SU-DHL-6 (cell line): ENCODE results near the gene AP1B1.
A peak's percentile ranks its signal among the peaks of the same experiment; 100 is the strongest.

Experiments used
- H2AFZ ChIP-seq: fragments of 200-600 bp; sonication (generic); 2 replicates; pipeline ENCODE4 v1.6.1; 2014; ENCODE audit warnings: low read depth, mild to moderate bottlenecking, moderate library complexity, mixed read lengths, antibody characterized with exemption, low read length; ENCODE audit not compliant: severe bottlenecking
- H3F3A ChIP-seq: fragments of 200-600 bp; shearing (Covaris generic); 2 replicates; pipeline ENCODE4 v1.6.0; 2016; ENCODE audit warnings: antibody characterized with exemption, mild to moderate bottlenecking; ENCODE audit not compliant: insufficient read depth
- H3K27ac ChIP-seq: fragments of 200-600 bp; sonication (generic); 2 replicates; pipeline ENCODE4 v1.5.1; 2016; ENCODE audit warnings: low read depth, mild to moderate bottlenecking, low read length, moderate library complexity, mixed read lengths
- H3K27me3 ChIP-seq: fragments of 200-600 bp; sonication (generic), shearing (Covaris generic); 2 replicates; pipeline ENCODE4 v1.6.0; 2014; ENCODE audit warnings: mild to moderate bottlenecking, low read length
- H3K36me3 ChIP-seq: fragments of 200-600 bp; sonication (generic); 2 replicates; pipeline ENCODE4 v1.6.1; 2014; ENCODE audit warnings: mild to moderate bottlenecking, low read length, mixed read lengths
- H3K4me2 ChIP-seq: fragments of 300-600, 200-600 bp; shearing (Covaris generic), sonication (generic); 2 replicates; pipeline ENCODE4 v1.6.0; 2014; ENCODE audit warnings: low read length, low read depth, mild to moderate bottlenecking; ENCODE audit not compliant: poor library complexity, severe bottlenecking
- H3K4me3 ChIP-seq: fragments of 200-600 bp; sonication (generic); 2 replicates; pipeline ENCODE4 v1.5.1; 2014; ENCODE audit warnings: antibody characterized with exemption, low read length, mild to moderate bottlenecking, mixed read lengths; ENCODE audit not compliant: insufficient read depth, poor library complexity, severe bottlenecking
- H3K79me2 ChIP-seq: fragments of 200-600 bp; sonication (generic); 2 replicates; pipeline ENCODE4 v1.6.1; 2014; ENCODE audit warnings: mild to moderate bottlenecking, low read length, moderate library complexity; ENCODE audit not compliant: insufficient read depth
- H3K9ac ChIP-seq: fragments of 200-600 bp; sonication (generic); 2 replicates; pipeline ENCODE4 v1.7.0; 2014; ENCODE audit warnings: mild to moderate bottlenecking, low read length
- H3K9me2 ChIP-seq: fragments of 200-600 bp; sonication (generic); replicated peaks from 2 replicates; pipeline ENCODE4 v1.6.1; 2014; ENCODE audit warnings: low read length; ENCODE audit not compliant: insufficient read depth
- H3K9me3 ChIP-seq: fragments of 200-600 bp; sonication (generic); 2 replicates; pipeline ENCODE4 v1.6.1; 2014; ENCODE audit warnings: low read length, mixed read lengths; ENCODE audit not compliant: insufficient read depth
- H4K20me1 ChIP-seq: fragments of 200-600 bp; sonication (generic); 2 replicates; pipeline ENCODE4 v1.6.1; 2014; ENCODE audit warnings: low read depth, mild to moderate bottlenecking, antibody characterized with exemption, low read length, moderate library complexity, mixed read lengths
- CTCF ChIP-seq: fragments of 200-600 bp; sonication (generic); IDR thresholded peaks from one replicate; pipeline ENCODE4 v1.5.1; 2017; ENCODE audit warnings: antibody characterized with exemption, mild to moderate bottlenecking, low read length, moderate library complexity; ENCODE audit not compliant: insufficient read depth, poor library complexity, severe bottlenecking
- EZH2phosphoT487 ChIP-seq: fragments of 200-600 bp; sonication (generic), shearing (Covaris generic); conservative IDR thresholded peaks from 2 replicates; pipeline ENCODE4 v1.6.1; 2018; ENCODE audit warnings: mild to moderate bottlenecking, antibody characterized with exemption, low read length, moderate library complexity, mixed read lengths

AP1B1 gene

GRCh38 chr22:29314537-29315285 lies 73.7 kb downstream of the AP1B1 start:
- Histone ChIP-seq H3K9me2 (no peaks in the 10 kb centered on the region), H3K4me3 (no peak overlapping the region), H3K27ac (no peak overlapping the region), H3K4me2 (no peak overlapping the region), H3K9ac (no peak overlapping the region), H3K79me2 (no peaks in the 10 kb centered on the region), H3K36me3 (no peaks in the 10 kb centered on the region), H4K20me1 (no peaks in the 10 kb centered on the region), H3K9me3 (no peaks in the 10 kb centered on the region), H2AFZ (no peak overlapping the region), H3K27me3 (no peaks in the 10 kb centered on the region), H3F3A (no peaks in the 10 kb centered on the region)
- no peak for TF ChIP-seq EZH2phosphoT487
- no peak for TF ChIP-seq CTCF

- Histone ChIP-seq H3K27me3 (no peaks in the 10 kb centered on the region), H3K36me3 (no peaks in the 10 kb centered on the region), H3K27ac (no peak overlapping the region), H4K20me1 (no peaks in the 10 kb centered on the region), H3K4me2 (no peak overlapping the region), H3K4me3 (no peak overlapping the region), H3K9me3 (no peaks in the 10 kb centered on the region), H3K9ac (no peak overlapping the region), H3K79me2 (no peaks in the 10 kb centered on the region), H2AFZ (no peak overlapping the region), H3F3A (no peaks in the 10 kb centered on the region), H3K9me2 (no peaks in the 10 kb centered on the region)
- TF ChIP-seq EZH2phosphoT487 (no peak), CTCF (no peak)
Observed at GRCh38 chr22:29313576-29314466, 74.5 kb downstream of the AP1B1 start.

- Histone ChIP-seq H3K9ac (no peak overlapping the region), H3F3A (no peaks in the 10 kb centered on the region), H3K9me2 (no peaks in the 10 kb centered on the region), H3K9me3 (no peaks in the 10 kb centered on the region), H3K79me2 (no peaks in the 10 kb centered on the region), H3K4me3 (no peak overlapping the region), H3K4me2 (no peak overlapping the region), H3K27me3 (no peaks in the 10 kb centered on the region), H2AFZ (no peak overlapping the region), H3K27ac (no peak overlapping the region), H3K36me3 (no peaks in the 10 kb centered on the region), H4K20me1 (no peaks in the 10 kb centered on the region)
- no peak for TF ChIP-seq EZH2phosphoT487
- peak; percentile 18 for TF ChIP-seq CTCF
Observed at GRCh38 chr22:29313126-29313575, 75.2 kb downstream of the AP1B1 start.
